Hematopoietic multipotent progenitor cell (in vitro differentiated cells): Measurements from ENCODE around the gene DPH3. TPM values are rescaled to one million over a fixed set of nuclear protein-coding genes. Genes with fewer than 3 reads are reported as not detected.
A peak's percentile ranks its signal among the peaks of the same experiment; 100 is the strongest.

ENCODE experiments used
- DNase-seq, 3 donors: peaks; one replicate each; pipeline ENCODE4 v3.0.0-alpha.2; 2011 to 2015; ENCODE audit warnings: low read depth in 2 of 3, low spot score in 2 of 3
- total RNA-seq: library from RNA; depleted of rRNA; stranded (reverse); fragments of >200 nt; gene quantifications from one replicate; pipeline ENCODE4 v1.2.3, GENCODE V29; 2012

The DPH3 gene
- total RNA-seq, 1 donor = 4.6 TPM

GRCh38 chr3:16239086-16239770 lies 25.5 kb downstream of the DPH3 start:
- DNase-seq = no peak

GRCh38 chr3:16236856-16237393 lies 27.8 kb downstream of the DPH3 start:
- no peak for DNase-seq

- DNase-seq = no peak
Observed at GRCh38 chr3:16236030-16236639, 28.6 kb downstream of the DPH3 start.

GRCh38 chr3:16234281-16234680 lies 30.5 kb downstream of the DPH3 start:
- DNase-seq = no peak

- DNase-seq = no peak
Observed at GRCh38 chr3:16233806-16234205, 30.9 kb downstream of the DPH3 start.

- DNase-seq = no peak
Observed at GRCh38 chr3:16231983-16232382, 32.8 kb downstream of the DPH3 start.

GRCh38 chr3:16229681-16230080 lies 35.1 kb downstream of the DPH3 start:
- peak in 1 of 3 donors; percentile 50 for DNase-seq

- DNase-seq = no peak
Observed at GRCh38 chr3:16227566-16227965, 37.2 kb downstream of the DPH3 start.

GRCh38 chr3:16224325-16224724 lies 40.4 kb downstream of the DPH3 start:
- DNase-seq = peak in 1 of 3 donors; percentile 12

GRCh38 chr3:16222547-16222946 lies 42.2 kb downstream of the DPH3 start:
- no peak for DNase-seq

- no peak for DNase-seq
Observed at GRCh38 chr3:16221990-16222389, 42.8 kb downstream of the DPH3 start.

GRCh38 chr3:16219777-16220176 lies 45.0 kb downstream of the DPH3 start:
- no peak for DNase-seq

GRCh38 chr3:16216373-16216935 lies 48.3 kb downstream of the DPH3 start:
- no peak for DNase-seq

GRCh38 chr3:16214366-16214765 lies 50.4 kb downstream of the DPH3 start:
- DNase-seq = no peak

GRCh38 chr3:16211176-16211904 lies 53.4 kb downstream of the DPH3 start:
- peak in 1 of 3 donors; percentile 5 for DNase-seq

Other genes with a start within 250 kb of the DPH3 start
- gene GALNT15, start 90.3 kb downstream of the DPH3 start, total RNA-seq = under 0.01 TPM
- 10.0 TPM for gene OXNAD1, start 269 bp upstream of the DPH3 start, total RNA-seq
- 42.0 TPM for gene RFTN1, start 248.8 kb upstream of the DPH3 start, total RNA-seq